ENCODE results near the gene RUNX1. TPM values are rescaled to one million over a fixed set of nuclear protein-coding genes. Genes with fewer than 3 reads are reported as not detected.

RUNX1 gene
- polyA plus RNA-seq, 1 of the 3 experiments (the other 2 are of a cell fraction), result 17.1 TPM

- Histone ChIP-seq H3K79me2 (ENCODE audit: insufficient read depth) (no peaks in the 10 kb centered on the region; the same call in 1 of the 2 replicates), H3K4me3 (ENCODE audit: low read depth in 2 of 2, low read length in 1 of 2) (no peak overlapping the region)
- WGBS (ENCODE audit: low lambda C conversion rate), result 88% methylated on average over 6 of the region's 9 CpGs
Observed at GRCh38 chr21:35034203-35034926, 14.7 kb downstream of the RUNX1 start.

DNA sequence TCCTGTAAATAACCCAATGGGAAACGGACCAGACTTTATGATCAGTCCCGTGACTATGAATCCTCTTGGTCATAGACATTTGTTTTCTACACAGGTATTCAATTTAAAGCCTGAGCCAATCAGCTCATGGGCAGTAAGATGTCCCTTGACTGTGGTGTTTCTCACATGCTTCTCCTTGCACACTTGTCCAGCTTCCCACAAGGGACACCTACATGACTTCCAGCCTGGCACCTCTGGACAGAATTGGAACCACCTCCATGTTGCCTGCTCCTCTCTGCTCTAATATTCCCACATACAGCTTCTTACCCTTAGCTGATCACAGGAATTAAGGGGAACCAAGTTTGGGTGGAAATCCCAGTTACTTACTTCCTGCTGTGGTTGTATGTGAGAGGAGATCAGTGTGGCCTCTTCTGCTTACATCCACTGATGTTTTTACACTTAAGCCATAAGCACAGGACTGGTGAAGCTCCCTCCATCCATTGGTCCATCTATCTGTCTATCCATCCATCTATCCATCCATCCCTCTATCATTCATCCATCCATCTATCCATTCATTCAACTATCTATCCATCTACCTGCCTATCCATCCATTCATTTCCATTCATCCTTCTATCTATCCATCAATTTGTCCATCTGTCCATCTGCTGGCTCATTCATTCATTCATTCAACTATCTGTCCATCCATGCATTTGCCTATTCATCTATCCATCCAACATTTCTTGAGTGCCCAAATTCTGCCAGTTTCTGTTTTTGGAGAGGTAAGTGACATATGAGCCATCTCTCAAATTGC, 16.4 kb downstream of the RUNX1 start:
- H4K20me1 ChIP-seq (ENCODE audit: insufficient read depth), result no peaks in the 10 kb centered on the region
- no peaks in the 10 kb centered on the region for H3K27me3 ChIP-seq (ENCODE audit: insufficient read depth)
- CTCF ChIA-PET, result no interaction called here
- no peaks in the 10 kb centered on the region for H3K9me3 ChIP-seq
- TF ChIP-seq TEAD4 (IDR thresholded peaks at IDR 0.05; ENCODE audit: borderline replicate concordance, insufficient read depth) (no peak), FOSL2 (IDR thresholded peaks at IDR 0.05; ENCODE audit: borderline replicate concordance, low read depth) (no peak), MXI1 (IDR thresholded peaks at IDR 0.05; ENCODE audit: low read depth, low read length) (no peak), MEF2A (IDR thresholded peaks at IDR 0.05; ENCODE audit: borderline replicate concordance, low read depth) (no peak), GABPA (IDR thresholded peaks at IDR 0.05; ENCODE audit: low read depth) (no peak)
- TF ChIP-seq, protein P1, sequence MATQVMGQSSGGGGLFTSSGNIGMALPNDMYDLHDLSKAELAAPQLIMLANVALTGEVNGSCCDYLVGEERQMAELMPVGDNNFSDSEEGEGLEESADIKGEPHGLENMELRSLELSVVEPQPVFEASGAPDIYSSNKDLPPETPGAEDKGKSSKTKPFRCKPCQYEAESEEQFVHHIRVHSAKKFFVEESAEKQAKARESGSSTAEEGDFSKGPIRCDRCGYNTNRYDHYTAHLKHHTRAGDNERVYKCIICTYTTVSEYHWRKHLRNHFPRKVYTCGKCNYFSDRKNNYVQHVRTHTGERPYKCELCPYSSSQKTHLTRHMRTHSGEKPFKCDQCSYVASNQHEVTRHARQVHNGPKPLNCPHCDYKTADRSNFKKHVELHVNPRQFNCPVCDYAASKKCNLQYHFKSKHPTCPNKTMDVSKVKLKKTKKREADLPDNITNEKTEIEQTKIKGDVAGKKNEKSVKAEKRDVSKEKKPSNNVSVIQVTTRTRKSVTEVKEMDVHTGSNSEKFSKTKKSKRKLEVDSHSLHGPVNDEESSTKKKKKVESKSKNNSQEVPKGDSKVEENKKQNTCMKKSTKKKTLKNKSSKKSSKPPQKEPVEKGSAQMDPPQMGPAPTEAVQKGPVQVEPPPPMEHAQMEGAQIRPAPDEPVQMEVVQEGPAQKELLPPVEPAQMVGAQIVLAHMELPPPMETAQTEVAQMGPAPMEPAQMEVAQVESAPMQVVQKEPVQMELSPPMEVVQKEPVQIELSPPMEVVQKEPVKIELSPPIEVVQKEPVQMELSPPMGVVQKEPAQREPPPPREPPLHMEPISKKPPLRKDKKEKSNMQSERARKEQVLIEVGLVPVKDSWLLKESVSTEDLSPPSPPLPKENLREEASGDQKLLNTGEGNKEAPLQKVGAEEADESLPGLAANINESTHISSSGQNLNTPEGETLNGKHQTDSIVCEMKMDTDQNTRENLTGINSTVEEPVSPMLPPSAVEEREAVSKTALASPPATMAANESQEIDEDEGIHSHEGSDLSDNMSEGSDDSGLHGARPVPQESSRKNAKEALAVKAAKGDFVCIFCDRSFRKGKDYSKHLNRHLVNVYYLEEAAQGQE (IDR thresholded peaks at IDR 0.05; ENCODE audit: low read depth, low read length), result no peak
- H3K9me2 ChIP-seq, result no peaks in the 10 kb centered on the region
- H2AFZ ChIP-seq (ENCODE audit: low read depth), result no peak overlapping the region
- no peaks in the 10 kb centered on the region for H3F3A ChIP-seq (replicated peaks; ENCODE audit: insufficient read depth)
- H3K36me3 ChIP-seq (replicated peaks in 1 of 2; ENCODE audit: control insufficient read depth in 1 of 2, insufficient read depth in 2 of 2, low read length in 1 of 2), result no peaks in the 10 kb centered on the region
- no peak for DNase-seq
- no peak overlapping the region for H3K4me3 ChIP-seq (ENCODE audit: low read depth in 2 of 2, low read length in 1 of 2)
- no peaks in the 10 kb centered on the region; a peak in 1 of 4 replicates for H3K4me1 ChIP-seq (ENCODE audit: control insufficient read depth in 1 of 2, insufficient read depth in 2 of 2, low read depth in 1 of 2, low read length in 1 of 2)
- H3K79me2 ChIP-seq (ENCODE audit: insufficient read depth), result no peaks in the 10 kb centered on the region; the same call in 1 of the 2 replicates
- H3K27ac ChIP-seq (ENCODE audit: low read depth in 2 of 2, low read length in 1 of 2), result no peak overlapping the region
- H3K9ac ChIP-seq, result no peak overlapping the region
- H3K4me2 ChIP-seq, result no peak overlapping the region
- WGBS (ENCODE audit: low lambda C conversion rate), result 60% methylated on average over 2 of the region's 2 CpGs
- POLR2A ChIA-PET, result no interaction called here

More at GRCh38 chr21:35034203-35034926, 14.7 kb downstream of the RUNX1 start:
- Histone ChIP-seq H3K9me2 (no peaks in the 10 kb centered on the region), H3K4me2 (no peak overlapping the region), H3K9ac (no peak overlapping the region), H3F3A (replicated peaks; ENCODE audit: insufficient read depth) (no peaks in the 10 kb centered on the region), H3K4me1 (ENCODE audit: control insufficient read depth in 1 of 2, insufficient read depth in 2 of 2, low read depth in 1 of 2, low read length in 1 of 2) (no peaks in the 10 kb centered on the region; a peak in 1 of 4 replicates), H2AFZ (ENCODE audit: low read depth) (no peak overlapping the region), H3K9me3 (no peaks in the 10 kb centered on the region), H3K27ac (ENCODE audit: low read depth in 2 of 2, low read length in 1 of 2) (no peak overlapping the region), H4K20me1 (ENCODE audit: insufficient read depth) (no peaks in the 10 kb centered on the region), H3K36me3 (replicated peaks in 1 of 2; ENCODE audit: control insufficient read depth in 1 of 2, insufficient read depth in 2 of 2, low read length in 1 of 2) (no peaks in the 10 kb centered on the region), H3K27me3 (ENCODE audit: insufficient read depth) (no peaks in the 10 kb centered on the region)
- DNase-seq, result no peak
- TF ChIP-seq GATA2 (CRISPR knock-in tag; IDR thresholded peaks at IDR 0.05), result no peak
- no peak for TF ChIP-seq EP300 (IDR thresholded peaks at IDR 0.05; ENCODE audit: borderline replicate concordance in 1 of 2, low read depth in 1 of 2, low read length in 1 of 2)
- TF ChIP-seq, protein P2, sequence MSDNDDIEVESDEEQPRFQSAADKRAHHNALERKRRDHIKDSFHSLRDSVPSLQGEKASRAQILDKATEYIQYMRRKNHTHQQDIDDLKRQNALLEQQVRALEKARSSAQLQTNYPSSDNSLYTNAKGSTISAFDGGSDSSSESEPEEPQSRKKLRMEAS (IDR thresholded peaks at IDR 0.05; ENCODE audit: low read depth), result no peak
- no peak for TF ChIP-seq FOSL2 (IDR thresholded peaks at IDR 0.05; ENCODE audit: borderline replicate concordance, low read depth)
- no peak for TF ChIP-seq ELF1 (IDR thresholded peaks at IDR 0.05)
- TF ChIP-seq NRF1 (IDR thresholded peaks at IDR 0.05; ENCODE audit: low read depth, low read length), result no peak
- TF ChIP-seq POLR2AphosphoS5 (IDR thresholded peaks at IDR 0.05; ENCODE audit: low read depth, low read length), result no peak
- TF ChIP-seq FOXJ3 (CRISPR knock-in tag; IDR thresholded peaks at IDR 0.05), result no peak
- TF ChIP-seq FOXM1 (IDR thresholded peaks at IDR 0.05; ENCODE audit: low read depth), result no peak
- TF ChIP-seq PBX3 (IDR thresholded peaks at IDR 0.05), result no peak
- TF ChIP-seq SMC3 (IDR thresholded peaks at IDR 0.05; ENCODE audit: low read depth, low read length), result no peak
- ChIA-PET CTCF (no interaction called here), POLR2A (no interaction called here)
